DMS53 (cell line): ENCODE data around the gene VARS1.

ENCODE experiments used
- DNase-seq: peaks from one replicate; lab custom pipeline; 2025; lab: John Stamatoyannopoulos, UW

VARS1 gene

GRCh38 chr6:31771992-31772358 lies 23.6 kb downstream of the VARS1 start:
- DNase-seq = no peak

GRCh38 chr6:31770860-31771259 lies 24.7 kb downstream of the VARS1 start:
- DNase-seq = no peak

GRCh38 chr6:31769684-31770371 lies 25.7 kb downstream of the VARS1 start:
- peak; percentile 89 for DNase-seq

- DNase-seq = no peak
These were observed 26.9 kb downstream of the VARS1 start for GRCh38 chr6:31768363-31769257.

- DNase-seq = no peak
These were observed 28.4 kb downstream of the VARS1 start for GRCh38 chr6:31767096-31767645.

GRCh38 chr6:31765910-31766794 lies 29.4 kb downstream of the VARS1 start:
- DNase-seq = peak; percentile 80

GRCh38 chr6:31765559-31765909 lies 30.0 kb downstream of the VARS1 start:
- DNase-seq = no peak

- no peak for DNase-seq
These were observed 31.4 kb downstream of the VARS1 start for GRCh38 chr6:31764198-31764597.

GRCh38 chr6:31763619-31763940 lies 32.0 kb downstream of the VARS1 start:
- no peak for DNase-seq

- no peak for DNase-seq
These were observed 32.5 kb downstream of the VARS1 start for GRCh38 chr6:31762878-31763618.

GRCh38 chr6:31762356-31762755 lies 33.2 kb downstream of the VARS1 start, which contains the start of gene SAPCD1:
SAPCD1 (plus strand) TSS chr6:31762656; CDS start chr6:31763055, 399 bp downstream.
- DNase-seq = no peak

GRCh38 chr6:31761343-31761742 lies 34.2 kb downstream of the VARS1 start:
- DNase-seq = no peak

GRCh38 chr6:31760790-31761189 lies 34.8 kb downstream of the VARS1 start:
- DNase-seq = no peak

- no peak for DNase-seq
These were observed 37.3 kb downstream of the VARS1 start for GRCh38 chr6:31758281-31758680.

- no peak for DNase-seq
These were observed 42.7 kb downstream of the VARS1 start for GRCh38 chr6:31752739-31753319.

- no peak for DNase-seq
These were observed 45.0 kb downstream of the VARS1 start for GRCh38 chr6:31750411-31751022.

- DNase-seq = peak; percentile 81
These were observed 46.1 kb downstream of the VARS1 start for GRCh38 chr6:31749301-31750036.
